Keratinocyte (primary cell): ENCODE measurements around the gene SAPCD1.

ENCODE experiments used
- CTCF ChIP-seq, 3 experiments: IDR thresholded peaks in 1 of 3; conservative IDR thresholded peaks in 1 of 3; optimal IDR thresholded peaks in 1 of 3; 2 replicates in 2 of 3; 3 replicates in 1 of 3; pipeline versions ENCODE3 to v1.5.1; 2011; ENCODE audit warnings: low read length in 3 of 3, mild to moderate bottlenecking in 3 of 3, moderate library complexity in 2 of 3, control low read depth in 1 of 3, inconsistent platforms in 1 of 3; ENCODE audit not compliant: insufficient read depth in 2 of 3; ENCODE audit errors: extremely low read depth in 1 of 3
- EZH2 ChIP-seq: IDR thresholded peaks from one replicate; pipeline ENCODE4 v1.6.1; 2012; ENCODE audit warnings: inconsistent platforms, mild to moderate bottlenecking, low read length, moderate library complexity

GRCh38 chr6:31795616-31796298, 33.3 kb downstream of the SAPCD1 start, which contains the start of gene VARS1:
- TF ChIP-seq CTCF (optimal IDR thresholded peaks at IDR 0.05 in 1 of 3, IDR thresholded peaks at IDR 0.05 in 1 of 3, conservative IDR thresholded peaks at IDR 0.05 in 1 of 3; ENCODE audit: extremely low read depth in 1 of 3, insufficient read depth in 2 of 3, low read length in 3 of 3), result peak; percentile 60 to 85 (median 85)
- TF ChIP-seq EZH2, result no peak
